GM10266 (cell line): Measurements from ENCODE around the gene GMEB2.

ENCODE experiments used
- DNase-seq: peaks from one replicate; pipeline ENCODE4 v3.0.0; 2012; ENCODE audit errors: extremely low spot score
- TF ChIP-seq, protein P1 (sequence below): IDR thresholded peaks from 2 replicates; pipeline ENCODE4 v1.5.1; 2012; ENCODE audit warnings: mild to moderate bottlenecking, low read depth; ENCODE audit not compliant: control insufficient read depth, insufficient read depth; ENCODE audit errors: missing control alignments

Gene GMEB2

DNA sequence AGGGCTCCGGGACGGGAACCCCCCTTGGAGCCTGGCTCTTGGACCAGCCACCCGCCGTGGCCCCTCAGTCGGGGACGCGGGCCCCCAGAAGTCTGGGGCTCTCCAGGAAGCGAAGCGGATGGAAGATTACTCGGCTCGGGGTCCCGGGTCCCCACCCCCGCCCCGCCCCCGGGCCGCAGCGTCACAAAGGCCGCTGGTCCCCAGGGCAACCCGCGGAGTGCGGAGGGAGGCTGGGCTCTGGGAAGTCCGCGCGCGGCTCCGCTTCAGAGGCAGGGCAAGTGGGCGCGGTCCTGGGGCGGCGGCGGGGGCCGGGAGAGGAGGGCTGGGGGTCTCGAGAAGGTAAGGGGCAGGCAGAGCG lies 73.0 kb downstream of the GMEB2 start, which contains the start of gene FNDC11:
Gene FNDC11, plus strand, starts transcription at position 227 of the 358 bp plus-strand sequence. CDS start 1,505 bp downstream, outside the sequence.
- TF ChIP-seq, protein P1, sequence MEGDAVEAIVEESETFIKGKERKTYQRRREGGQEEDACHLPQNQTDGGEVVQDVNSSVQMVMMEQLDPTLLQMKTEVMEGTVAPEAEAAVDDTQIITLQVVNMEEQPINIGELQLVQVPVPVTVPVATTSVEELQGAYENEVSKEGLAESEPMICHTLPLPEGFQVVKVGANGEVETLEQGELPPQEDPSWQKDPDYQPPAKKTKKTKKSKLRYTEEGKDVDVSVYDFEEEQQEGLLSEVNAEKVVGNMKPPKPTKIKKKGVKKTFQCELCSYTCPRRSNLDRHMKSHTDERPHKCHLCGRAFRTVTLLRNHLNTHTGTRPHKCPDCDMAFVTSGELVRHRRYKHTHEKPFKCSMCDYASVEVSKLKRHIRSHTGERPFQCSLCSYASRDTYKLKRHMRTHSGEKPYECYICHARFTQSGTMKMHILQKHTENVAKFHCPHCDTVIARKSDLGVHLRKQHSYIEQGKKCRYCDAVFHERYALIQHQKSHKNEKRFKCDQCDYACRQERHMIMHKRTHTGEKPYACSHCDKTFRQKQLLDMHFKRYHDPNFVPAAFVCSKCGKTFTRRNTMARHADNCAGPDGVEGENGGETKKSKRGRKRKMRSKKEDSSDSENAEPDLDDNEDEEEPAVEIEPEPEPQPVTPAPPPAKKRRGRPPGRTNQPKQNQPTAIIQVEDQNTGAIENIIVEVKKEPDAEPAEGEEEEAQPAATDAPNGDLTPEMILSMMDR, result no peak
- peak; percentile 73 for DNase-seq

DNA sequence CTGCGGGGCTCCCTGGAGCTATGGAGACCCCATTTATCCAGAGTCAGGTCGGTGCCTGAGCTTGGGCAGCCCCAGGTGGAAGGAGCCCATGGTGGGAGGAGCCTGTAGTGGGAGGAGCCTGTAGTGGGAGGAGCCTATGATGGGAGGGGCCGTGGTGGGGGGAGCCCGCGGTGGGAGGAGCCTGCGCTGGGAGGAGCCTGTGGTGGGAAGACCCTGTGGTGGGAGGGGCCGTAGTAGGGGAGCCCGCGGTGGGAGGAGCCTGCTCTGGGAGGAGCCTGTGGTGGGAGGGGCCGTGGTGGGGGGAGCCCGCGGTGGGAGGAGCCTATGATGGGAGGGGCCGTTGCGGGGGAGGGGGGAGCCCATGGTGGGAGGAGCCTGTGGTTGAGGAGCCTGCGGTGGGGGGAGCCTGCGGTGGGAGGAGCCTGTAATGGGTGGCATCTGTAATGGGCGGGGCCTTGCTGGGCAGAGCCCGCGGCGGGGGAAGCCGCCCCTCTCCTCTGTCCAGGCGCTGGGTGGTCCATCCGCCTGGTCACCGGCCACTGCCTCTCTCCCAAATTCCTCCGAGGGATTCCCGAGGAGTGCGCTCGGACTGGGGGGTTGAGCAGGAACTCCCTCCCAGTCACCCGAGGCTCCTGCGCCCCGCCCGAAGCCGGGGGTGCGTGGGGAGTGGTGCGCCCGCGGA lies 73.5 kb downstream of the GMEB2 start:
- TF ChIP-seq, protein P1, result no peak
- peak; percentile 95 for DNase-seq

DNA sequence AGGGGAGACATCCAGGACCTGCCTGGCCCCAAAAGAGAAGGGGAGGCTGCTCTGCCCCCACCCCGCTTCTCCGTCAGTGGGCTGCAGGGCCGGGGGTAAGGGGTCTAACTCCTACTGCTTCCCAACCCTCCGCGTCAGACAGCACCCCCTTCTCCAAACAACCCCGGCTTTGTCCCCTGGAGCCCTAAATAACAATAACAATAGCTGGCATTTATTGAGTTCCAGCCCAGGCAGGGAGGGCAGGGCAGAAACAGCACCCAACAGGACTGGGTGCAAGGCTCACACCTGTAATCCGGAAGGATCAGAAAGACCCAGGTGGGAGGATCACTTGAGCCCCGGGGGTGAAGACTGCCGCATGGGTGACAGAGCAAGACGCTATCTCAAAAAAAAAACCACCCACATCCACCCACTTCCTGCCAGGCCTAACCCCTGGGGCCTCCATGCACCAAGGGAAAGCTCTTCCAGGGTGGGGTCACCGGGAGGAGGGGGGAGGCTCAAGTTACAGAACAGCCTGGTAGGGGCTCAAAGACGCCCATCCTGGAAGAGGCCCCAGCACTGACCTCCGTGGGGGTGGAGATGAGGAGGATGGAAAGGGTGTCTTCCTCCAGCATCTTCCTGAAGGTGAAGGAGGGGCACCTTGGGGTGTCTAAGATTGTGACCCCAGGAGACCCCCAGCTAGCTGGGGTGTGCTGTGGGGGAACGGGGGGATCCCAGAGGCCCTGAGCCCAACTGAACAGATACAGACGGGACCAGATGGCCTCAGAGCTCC lies 74.2 kb downstream of the GMEB2 start:
- TF ChIP-seq, protein P1, result no peak

DNA sequence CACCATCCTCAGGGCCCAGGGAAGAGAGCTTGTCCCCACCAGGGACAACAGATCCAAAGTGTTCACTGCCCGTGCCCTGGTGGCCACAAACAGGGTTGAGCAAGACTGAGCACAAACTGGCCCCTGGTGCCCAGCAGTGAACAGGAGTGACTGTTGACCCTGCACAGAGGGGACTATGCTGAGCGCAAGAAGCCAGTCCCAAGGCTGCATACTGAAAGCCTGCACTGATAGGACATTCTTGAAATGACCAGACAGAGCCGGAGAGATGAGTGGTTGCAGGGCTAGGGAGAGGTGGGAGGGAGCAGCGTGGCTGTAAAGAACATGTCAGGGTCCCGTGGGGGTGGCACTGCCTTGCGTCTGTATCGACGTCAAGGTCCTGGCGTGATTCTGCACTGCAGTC lies 75.8 kb downstream of the GMEB2 start:
- no peak for DNase-seq
- TF ChIP-seq, protein P1, result no peak

More for the DNA sequence above, 74.2 kb downstream of the GMEB2 start:
- no peak for DNase-seq

DNA sequence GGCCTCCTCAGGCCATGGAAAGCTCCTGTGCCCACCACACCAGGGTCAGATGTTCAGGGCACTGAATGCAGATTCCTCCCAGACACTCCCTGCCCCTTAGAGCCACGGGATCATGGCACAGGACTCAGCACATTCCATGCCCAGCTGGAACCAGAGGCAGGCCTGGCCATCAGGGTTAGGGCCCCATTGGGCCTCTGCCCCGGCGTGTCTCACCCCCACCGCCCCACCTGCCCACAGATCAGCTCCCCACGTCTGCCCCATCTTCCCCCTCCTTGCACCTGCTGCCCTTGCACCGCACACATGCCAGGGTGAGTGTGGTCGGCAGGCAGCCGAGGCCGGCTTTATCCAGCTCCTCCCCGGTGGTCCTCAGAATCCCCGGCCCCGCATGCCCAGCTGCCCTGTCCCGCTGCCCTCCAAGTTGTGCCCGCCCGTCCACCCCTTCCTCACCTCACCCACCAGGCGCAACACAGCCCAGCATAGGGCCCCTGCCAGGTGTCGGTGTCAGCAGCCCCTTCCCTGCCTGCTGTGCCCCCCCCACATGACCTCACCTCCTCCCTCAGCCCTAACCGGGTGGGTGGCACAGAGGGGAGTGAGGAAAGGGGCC lies 77.1 kb downstream of the GMEB2 start:
- no peak for DNase-seq
- TF ChIP-seq, protein P1, result no peak

DNA sequence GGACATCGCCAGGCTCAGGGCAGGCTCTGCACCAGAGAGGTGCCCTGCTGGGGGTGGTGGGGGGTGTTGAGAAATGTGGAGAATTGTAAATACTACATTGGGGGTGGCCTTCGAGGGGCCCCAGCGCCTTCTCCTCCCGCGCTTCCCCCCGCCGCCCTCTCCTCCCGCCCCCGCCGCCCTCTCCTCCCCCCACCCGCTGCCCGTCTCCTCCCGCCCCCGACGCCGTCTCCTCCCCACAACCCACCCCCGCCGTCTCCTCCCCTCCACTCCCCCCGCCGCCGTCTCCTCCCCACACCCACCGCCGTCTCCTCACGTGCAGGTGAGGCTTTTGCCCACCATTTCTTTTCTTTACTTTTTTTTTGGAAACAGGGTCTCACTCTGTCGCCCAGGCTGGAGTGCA lies 77.9 kb downstream of the GMEB2 start:
- DNase-seq, result no peak
- TF ChIP-seq, protein P1, result no peak
